22Rv1 (cell line): ENCODE measurements around the gene TNK2.

Source experiments
- ZFX ChIP-seq: fragments of 450-650 bp; IDR thresholded peaks from 2 replicates; pipeline ENCODE4 v1.6.1; 2017; ENCODE audit warnings: antibody characterized with exemption, borderline replicate concordance
- TF ChIP-seq, protein P1 (sequence below): fragments of 450-650 bp; IDR thresholded peaks from 2 replicates; pipeline ENCODE4 v1.5.1; 2017; ENCODE audit warnings: mild to moderate bottlenecking

DNA sequence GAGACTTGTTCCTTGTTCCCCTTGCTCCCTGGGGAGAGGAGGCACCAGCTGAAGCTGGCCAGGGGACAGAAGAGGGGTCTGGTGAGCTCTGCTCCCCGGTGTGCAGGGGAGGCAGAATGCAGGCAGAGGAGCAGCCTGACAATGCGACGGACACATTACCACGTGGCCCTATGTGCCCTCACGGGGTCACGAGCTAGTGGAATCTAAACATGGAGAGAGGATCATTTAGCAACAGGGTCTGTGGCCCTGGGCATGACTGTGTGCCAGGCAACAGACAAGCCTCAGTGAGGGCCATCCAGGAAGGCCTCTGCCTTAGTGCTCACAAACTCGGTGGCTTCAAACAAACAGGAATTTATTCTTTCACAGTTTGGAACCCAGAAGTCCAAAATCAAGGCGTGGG lies 88.2 kb downstream of the TNK2 start:
- TF ChIP-seq, protein P1, sequence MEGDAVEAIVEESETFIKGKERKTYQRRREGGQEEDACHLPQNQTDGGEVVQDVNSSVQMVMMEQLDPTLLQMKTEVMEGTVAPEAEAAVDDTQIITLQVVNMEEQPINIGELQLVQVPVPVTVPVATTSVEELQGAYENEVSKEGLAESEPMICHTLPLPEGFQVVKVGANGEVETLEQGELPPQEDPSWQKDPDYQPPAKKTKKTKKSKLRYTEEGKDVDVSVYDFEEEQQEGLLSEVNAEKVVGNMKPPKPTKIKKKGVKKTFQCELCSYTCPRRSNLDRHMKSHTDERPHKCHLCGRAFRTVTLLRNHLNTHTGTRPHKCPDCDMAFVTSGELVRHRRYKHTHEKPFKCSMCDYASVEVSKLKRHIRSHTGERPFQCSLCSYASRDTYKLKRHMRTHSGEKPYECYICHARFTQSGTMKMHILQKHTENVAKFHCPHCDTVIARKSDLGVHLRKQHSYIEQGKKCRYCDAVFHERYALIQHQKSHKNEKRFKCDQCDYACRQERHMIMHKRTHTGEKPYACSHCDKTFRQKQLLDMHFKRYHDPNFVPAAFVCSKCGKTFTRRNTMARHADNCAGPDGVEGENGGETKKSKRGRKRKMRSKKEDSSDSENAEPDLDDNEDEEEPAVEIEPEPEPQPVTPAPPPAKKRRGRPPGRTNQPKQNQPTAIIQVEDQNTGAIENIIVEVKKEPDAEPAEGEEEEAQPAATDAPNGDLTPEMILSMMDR = no peak
- no peak for TF ChIP-seq ZFX
